HUES6 (cell line): ENCODE data around the gene KISS1R.

ENCODE experiments used
- H3K27ac ChIP-seq: 2 replicates; pipeline ENCODE4 v1.7.0; 2013; ENCODE audit warnings: low read depth, mild to moderate bottlenecking, low read length, inconsistent platforms
- H3K27me3 ChIP-seq: 2 replicates; pipeline ENCODE4 v1.6.1; 2013; ENCODE audit warnings: low read length; ENCODE audit not compliant: control insufficient read depth, insufficient read depth
- H3K36me3 ChIP-seq: 2 replicates; pipeline ENCODE4 v1.6.1; 2013; ENCODE audit warnings: low read length; ENCODE audit not compliant: control insufficient read depth, insufficient read depth
- H3K4me1 ChIP-seq: 2 replicates; pipeline ENCODE4 v1.6.1; 2013; ENCODE audit warnings: low read length; ENCODE audit not compliant: control insufficient read depth, insufficient read depth
- H3K4me3 ChIP-seq: 2 replicates; pipeline ENCODE4 v1.5.1; 2013; ENCODE audit warnings: low read depth, low read length
- H3K9ac ChIP-seq: one replicate; pipeline ENCODE4 v1.6.1; 2013; ENCODE audit warnings: mild to moderate bottlenecking, low read length
- H3K9me3 ChIP-seq: 2 replicates; pipeline ENCODE4 v1.6.1; 2013; ENCODE audit warnings: low read depth, low read length; ENCODE audit not compliant: control insufficient read depth, insufficient read depth

Gene KISS1R

DNA sequence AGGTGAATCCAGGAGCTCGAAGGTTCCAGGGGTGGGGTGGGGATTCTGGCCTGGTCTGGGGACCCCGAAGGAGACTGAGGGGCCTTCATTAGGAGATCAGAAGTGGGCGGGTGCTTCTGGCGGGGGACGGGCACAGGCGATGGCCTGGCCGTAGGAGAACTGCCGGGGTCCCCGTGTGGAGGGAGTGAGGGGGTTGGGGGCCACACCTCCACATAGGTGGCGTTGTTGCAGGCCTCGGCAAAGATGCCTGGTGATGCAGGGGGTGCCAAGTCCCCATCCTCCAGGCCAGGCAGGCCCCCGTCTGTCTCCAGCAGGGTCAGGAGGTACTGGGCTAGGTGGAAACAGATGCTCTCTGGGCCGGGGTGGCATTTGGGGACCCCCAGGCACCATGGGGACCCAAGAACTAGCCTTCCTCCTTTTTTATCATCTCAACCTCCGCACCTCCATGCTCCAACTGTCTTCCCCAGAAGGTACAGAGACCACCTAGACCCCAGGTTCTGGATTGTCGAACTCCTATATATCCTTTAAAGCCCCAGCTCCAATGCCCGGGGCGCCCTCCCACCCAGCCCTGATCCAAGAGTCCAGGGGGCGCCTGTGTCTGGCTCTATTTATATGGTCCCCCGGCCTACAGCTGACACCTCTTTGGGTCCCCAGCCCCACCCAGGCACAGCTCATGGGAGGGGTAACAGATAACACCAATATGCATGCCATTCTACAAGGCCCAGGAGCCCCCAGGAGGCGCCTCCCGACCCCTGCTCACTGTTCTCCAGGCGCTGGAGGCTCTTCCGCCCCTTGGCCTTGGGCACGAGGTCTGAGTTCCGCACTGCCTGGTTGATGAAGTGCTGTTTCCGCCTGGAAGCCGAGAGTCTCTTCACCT is 15.7 kb upstream of the KISS1R start:
- H3K4me3 ChIP-seq, result no peak overlapping the region
- H3K27ac ChIP-seq, result no peak overlapping the region
- peaks cover 10% of the 10 kb centered on the region for H3K4me1 ChIP-seq
- no peak overlapping the region for H3K9ac ChIP-seq
- no peaks in the 10 kb centered on the region for H3K9me3 ChIP-seq
- peaks cover 16% of the 10 kb centered on the region for H3K36me3 ChIP-seq
- no peaks in the 10 kb centered on the region for H3K27me3 ChIP-seq

DNA sequence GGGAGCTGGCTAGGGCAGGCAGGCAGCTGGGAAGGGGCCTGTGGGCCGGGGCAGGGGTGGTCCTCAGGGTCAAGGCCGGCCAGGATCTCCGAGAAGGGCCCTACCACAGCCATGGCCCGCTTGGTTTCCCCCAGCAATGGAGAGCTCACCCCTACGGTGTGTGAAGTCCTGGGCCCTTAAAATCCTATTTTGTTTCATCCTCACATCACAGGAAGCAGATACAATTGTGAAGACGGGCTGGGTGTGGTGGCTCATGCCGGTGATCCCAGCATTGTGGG is 15.1 kb upstream of the KISS1R start:
- no peak overlapping the region for H3K9ac ChIP-seq
- H3K4me3 ChIP-seq, result no peak overlapping the region
- peaks cover 16% of the 10 kb centered on the region for H3K36me3 ChIP-seq
- no peak overlapping the region for H3K27ac ChIP-seq
- H3K9me3 ChIP-seq, result no peaks in the 10 kb centered on the region
- peaks cover 10% of the 10 kb centered on the region for H3K4me1 ChIP-seq
- H3K27me3 ChIP-seq, result no peaks in the 10 kb centered on the region

DNA sequence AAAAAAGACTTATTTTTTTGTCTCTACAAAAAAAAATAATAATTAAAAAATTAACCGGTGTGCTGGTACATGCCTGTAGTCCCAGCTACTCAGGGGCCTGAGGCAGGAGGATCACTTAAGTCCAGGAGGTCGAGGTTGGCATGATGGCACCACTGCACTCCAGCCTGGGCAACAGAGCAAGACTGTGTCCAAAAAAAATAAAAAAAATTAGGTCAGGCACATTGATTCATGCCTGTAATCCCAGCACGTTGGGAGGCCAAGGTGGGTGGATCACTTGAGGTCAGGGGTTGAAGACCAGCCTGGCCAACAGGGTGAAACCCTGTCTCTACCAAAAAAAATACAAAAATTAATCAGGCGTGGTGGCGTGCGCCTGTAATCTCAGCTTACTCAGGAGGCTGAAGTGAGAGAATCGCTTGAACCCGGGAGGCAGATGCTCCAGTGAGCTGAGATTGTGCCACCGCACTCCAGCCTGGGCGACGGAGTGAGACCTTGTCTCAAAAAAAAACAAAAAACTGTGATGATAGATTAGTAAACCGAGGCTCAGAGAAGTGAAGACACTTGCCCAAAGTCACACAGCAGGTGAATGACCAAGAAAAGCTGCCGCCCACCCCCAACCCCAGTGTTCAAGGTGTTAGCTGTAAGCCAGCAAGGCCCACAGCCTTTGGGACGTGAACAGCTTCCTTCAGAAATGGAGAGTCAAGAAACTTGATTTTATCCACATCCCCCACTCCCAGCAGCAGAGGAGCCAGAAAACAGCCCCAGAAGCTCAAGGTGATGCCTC is 14.5 kb upstream of the KISS1R start:
- Histone ChIP-seq H3K27ac (no peak overlapping the region), H3K4me1 (peaks cover 10% of the 10 kb centered on the region), H3K36me3 (peaks cover 14% of the 10 kb centered on the region), H3K9me3 (no peaks in the 10 kb centered on the region), H3K9ac (no peak overlapping the region), H3K4me3 (no peak overlapping the region), H3K27me3 (no peaks in the 10 kb centered on the region)

DNA sequence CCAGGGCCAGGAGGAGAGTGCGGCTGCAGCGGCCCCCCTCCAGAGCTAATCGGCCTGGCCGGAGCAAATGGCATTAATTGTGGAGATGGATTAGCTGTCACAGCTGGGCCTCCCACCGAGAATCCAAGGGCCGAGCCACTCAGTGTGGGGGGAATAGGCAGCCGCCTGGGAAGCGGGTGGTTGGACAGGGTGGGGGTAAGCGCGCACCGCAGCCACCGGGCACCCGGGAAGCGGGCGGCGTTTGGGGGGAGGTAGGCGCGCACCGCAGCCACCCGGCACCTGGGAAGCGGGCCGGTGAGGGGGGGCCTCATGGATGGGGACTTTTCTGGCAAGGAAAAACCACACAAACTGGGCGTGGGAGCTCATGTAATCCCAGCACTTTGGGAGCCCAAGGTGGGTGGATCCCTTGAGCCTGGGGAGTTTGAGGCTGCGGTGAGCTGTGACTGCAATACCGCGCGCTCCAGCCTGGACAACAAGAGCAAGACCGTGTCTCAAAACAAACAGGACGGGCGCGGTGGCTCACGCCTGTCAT is 13.8 kb upstream of the KISS1R start:
- Histone ChIP-seq H3K4me3 (no peak overlapping the region), H3K9ac (no peak overlapping the region), H3K27ac (no peak overlapping the region), H3K9me3 (no peaks in the 10 kb centered on the region), H3K36me3 (peaks cover 14% of the 10 kb centered on the region), H3K4me1 (peaks cover 10% of the 10 kb centered on the region), H3K27me3 (no peaks in the 10 kb centered on the region)

DNA sequence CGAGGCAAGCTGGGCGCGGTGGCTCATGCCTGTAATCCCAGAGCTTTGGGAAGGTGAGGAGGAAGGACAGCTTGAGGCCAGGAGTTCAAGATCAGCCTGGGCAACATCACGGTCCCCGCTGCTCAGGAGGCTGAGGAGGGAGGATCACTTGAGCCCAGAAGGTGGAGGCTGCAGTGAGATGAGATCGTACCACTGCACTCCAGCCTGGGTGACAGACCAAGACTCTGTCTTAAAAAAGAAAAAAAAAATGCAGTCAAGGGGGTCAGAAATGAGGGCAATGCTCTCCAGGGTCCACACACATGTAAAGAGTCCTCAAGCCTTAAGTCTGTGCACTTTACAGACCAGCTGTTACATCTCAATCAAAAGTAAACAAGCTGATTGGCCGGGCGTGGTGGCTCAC is 12.6 kb upstream of the KISS1R start:
- Histone ChIP-seq H3K4me1 (peaks cover 18% of the 10 kb centered on the region), H3K9me3 (no peaks in the 10 kb centered on the region), H3K36me3 (peaks cover 5% of the 10 kb centered on the region), H3K9ac (no peak overlapping the region), H3K4me3 (no peak overlapping the region), H3K27ac (no peak overlapping the region), H3K27me3 (no peaks in the 10 kb centered on the region)

DNA sequence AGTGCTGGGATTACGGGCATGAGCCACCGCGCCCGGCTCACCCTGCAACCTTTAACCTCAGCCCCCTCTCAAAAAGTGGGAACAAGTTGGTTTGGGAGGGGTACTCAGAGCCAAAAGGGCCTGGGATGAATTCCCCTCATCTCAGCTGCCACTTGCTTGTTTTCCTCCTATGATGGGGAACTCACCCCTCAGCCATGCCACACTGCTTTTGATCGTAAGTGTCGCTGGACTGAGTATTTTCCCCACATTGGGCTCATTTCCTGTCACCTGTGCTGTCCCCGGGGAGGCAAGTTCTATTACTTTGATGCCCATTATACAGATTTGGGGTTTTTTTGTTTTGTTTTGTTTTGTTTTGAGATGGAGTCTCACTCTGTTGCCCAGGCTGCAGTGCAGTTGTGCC is 10.7 kb upstream of the KISS1R start:
- Histone ChIP-seq H3K4me1 (peaks cover 7% of the 10 kb centered on the region), H3K27ac (no peak overlapping the region), H3K27me3 (no peaks in the 10 kb centered on the region), H3K4me3 (no peak overlapping the region), H3K9ac (no peak overlapping the region), H3K9me3 (no peaks in the 10 kb centered on the region), H3K36me3 (no peaks in the 10 kb centered on the region; the same call in 1 of the 2 replicates)

DNA sequence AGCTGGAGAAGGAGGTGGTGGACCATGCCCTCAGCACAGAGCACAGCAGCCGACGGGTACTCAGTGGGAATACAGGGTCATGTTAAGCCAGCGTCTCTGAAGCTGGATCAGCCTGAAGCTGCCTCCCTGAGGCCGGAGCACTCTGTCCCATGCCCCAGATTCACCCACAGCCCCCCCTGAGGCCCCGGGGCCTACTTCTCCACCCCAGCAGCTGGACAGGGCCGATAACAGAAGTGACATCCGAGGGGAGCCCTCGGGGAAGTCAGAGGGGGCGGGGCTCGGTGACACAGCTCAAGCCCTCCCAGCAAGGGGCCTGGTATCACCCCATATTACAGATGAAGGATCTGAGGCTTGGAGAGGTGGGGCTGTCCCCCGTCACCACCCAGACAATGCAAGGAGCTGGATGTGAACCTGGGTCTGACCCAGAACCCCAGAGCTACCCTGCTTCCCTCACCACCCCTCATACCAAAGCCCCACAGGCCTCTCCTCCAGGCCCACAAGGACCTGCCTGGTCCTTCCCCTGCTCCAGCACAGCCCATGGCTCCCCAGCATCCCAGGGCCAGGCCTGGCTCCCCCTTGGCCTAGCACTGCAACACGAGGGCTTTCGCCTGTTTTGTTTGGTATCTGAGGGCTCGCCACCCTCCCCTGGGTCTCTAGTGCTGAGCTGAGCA is 9.8 kb upstream of the KISS1R start:
- H3K4me1 ChIP-seq, result peaks cover 7% of the 10 kb centered on the region
- no peak overlapping the region for H3K27ac ChIP-seq
- no peaks in the 10 kb centered on the region for H3K9me3 ChIP-seq
- H3K9ac ChIP-seq, result no peak overlapping the region
- no peaks in the 10 kb centered on the region for H3K27me3 ChIP-seq
- H3K4me3 ChIP-seq, result no peak overlapping the region
- no peaks in the 10 kb centered on the region for H3K36me3 ChIP-seq

DNA sequence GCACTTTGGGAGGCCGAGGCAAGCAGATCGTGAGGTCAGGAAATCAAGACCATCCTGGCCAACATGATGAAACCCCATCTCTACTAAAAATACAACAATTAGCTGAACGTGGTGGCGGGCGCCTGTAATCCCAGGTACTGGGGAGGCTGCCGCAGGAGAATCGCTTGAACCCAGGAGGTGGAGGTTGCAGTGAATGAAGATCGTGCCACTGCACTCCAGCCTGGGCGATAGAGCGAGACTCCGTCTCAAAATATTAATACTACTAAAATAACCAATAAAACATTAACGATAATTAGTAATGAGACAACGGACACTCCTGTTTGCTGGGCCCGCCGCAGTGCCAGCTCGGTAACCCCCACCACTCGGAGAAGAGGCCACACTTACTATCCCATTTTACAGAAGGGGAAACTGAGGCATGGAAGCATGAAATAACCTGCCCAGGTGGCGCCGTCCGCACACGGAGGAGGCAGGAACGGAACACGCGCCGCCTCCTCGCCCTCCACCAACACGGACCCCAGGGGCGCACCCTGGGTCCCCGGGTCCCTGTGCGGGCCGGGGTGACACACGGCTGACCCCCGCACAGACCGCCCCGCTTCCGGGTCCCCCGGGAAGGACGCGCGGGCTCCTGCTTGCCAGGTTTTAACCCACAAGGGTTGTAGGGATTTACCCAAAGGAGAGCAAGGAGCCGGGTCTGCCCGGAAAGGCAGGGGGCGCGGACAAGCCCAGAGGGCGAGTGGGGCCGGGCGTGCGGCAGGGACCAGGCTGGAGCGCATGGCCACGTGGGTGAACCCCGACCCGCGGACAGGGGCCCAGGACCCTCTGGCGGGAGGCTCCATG is 5.7 kb upstream of the KISS1R start:
- Histone ChIP-seq H3K4me1 (peaks cover 10% of the 10 kb centered on the region), H3K9me3 (no peaks in the 10 kb centered on the region), H3K27me3 (peaks cover 9% of the 10 kb centered on the region), H3K4me3 (no peak overlapping the region), H3K9ac (no peak overlapping the region), H3K27ac (no peak overlapping the region), H3K36me3 (no peaks in the 10 kb centered on the region)

DNA sequence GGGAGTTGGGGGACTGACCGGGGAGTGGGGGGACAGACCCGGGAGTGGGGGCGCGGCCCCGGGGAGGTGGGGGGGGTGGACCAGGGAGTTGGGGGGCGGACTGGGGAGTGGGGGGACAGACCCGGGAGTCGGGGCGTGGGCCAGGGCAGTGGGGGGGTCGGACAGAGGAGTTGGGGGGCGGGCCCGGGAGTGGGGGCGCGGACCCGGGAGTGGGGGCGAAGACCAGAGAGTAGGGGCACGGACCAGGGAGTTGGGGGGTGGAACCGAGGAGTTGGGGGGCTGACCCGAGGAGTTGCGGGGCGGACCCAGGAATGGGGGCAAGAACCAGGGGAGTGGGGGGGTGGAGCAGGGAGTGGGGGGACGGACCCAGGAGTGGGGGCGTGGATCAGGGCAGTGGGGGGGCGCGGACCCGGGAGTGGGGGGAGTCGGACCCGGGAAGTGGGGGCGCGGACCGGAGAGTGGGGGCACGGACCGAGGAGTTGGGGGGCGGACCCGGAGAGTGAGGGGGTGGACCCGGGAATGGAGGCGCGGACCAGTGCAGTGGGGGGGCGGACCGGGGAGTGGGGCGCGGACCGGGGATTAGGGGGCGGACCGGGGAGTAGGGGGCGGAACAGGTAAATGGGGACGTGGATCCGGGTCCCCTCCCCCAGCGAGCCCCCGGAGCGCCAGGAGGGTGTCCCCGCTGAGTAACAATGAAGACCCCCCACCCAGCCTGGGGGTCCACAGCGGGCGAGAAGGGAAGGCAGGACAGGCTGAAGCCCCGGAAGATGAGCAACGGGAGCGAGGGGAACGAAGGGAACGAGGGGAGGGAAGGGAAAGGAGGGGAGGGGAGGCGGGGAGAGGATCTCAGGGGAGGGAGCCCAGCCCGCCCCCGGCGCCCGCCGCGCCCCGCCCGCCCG is 4.7 kb upstream of the KISS1R start:
- Histone ChIP-seq H3K4me1 (peaks cover 10% of the 10 kb centered on the region), H3K9me3 (no peaks in the 10 kb centered on the region), H3K9ac (peak overlapping the region; percentile 42), H3K27me3 (peaks cover 19% of the 10 kb centered on the region), H3K27ac (no peak overlapping the region; the same call in 1 of the 2 replicates), H3K36me3 (no peaks in the 10 kb centered on the region), H3K4me3 (peak overlapping the region; percentile 79)
